HL-60 (cell line): ENCODE data around the gene FBXL17.

Experiments
- DNase-seq, 2 experiments: peaks; one replicate each; pipeline ENCODE4 v3.0.0-alpha.2; 2010 to 2020; ENCODE audit warnings: low read depth in 1 of 2, low spot score in 1 of 2
- H3K27ac ChIP-seq: fragments of 250-450 bp; sonication (Bioruptor Pico); replicated peaks from 2 replicates; pipeline ENCODE4 v1.5.1; 2020; ENCODE audit warnings: mild to moderate bottlenecking, moderate library complexity
- H3K27me3 ChIP-seq: fragments of 250-450 bp; sonication (Bioruptor Pico); 2 replicates; pipeline ENCODE4 v1.5.1; 2021; ENCODE audit warnings: mild to moderate bottlenecking, moderate library complexity; ENCODE audit not compliant: insufficient read depth, poor library complexity, severe bottlenecking
- H3K4me3 ChIP-seq: replicated peaks from 2 replicates; pipeline ENCODE4 v1.5.1; 2011; ENCODE audit warnings: mild to moderate bottlenecking, control low read depth, low read length; ENCODE audit not compliant: insufficient read depth
- CTCF ChIP-seq: IDR thresholded peaks from one replicate; pipeline ENCODE4 v1.5.1; 2011; ENCODE audit warnings: low read length, control low read depth, inconsistent platforms; ENCODE audit not compliant: insufficient read depth
- GABPA ChIP-seq: IDR thresholded peaks from 2 replicates; pipeline ENCODE4 v1.6.1; 2012; ENCODE audit warnings: low read depth
- POLR2AphosphoS5 ChIP-seq: IDR thresholded peaks from 2 replicates; pipeline ENCODE4 v1.6.1; 2012; ENCODE audit warnings: low read depth
- REST ChIP-seq: IDR thresholded peaks from 2 replicates; pipeline ENCODE4 v1.6.1; 2012; ENCODE audit warnings: low read depth; ENCODE audit not compliant: insufficient replicate concordance
- SPI1 ChIP-seq: IDR thresholded peaks from 2 replicates; pipeline ENCODE4 v1.6.1; 2012; ENCODE audit warnings: low read depth, mild to moderate bottlenecking, borderline replicate concordance

Gene FBXL17

GRCh38 chr5:107884871-107885270, 497.0 kb downstream of the FBXL17 start:
- TF ChIP-seq CTCF: no peak
- TF ChIP-seq SPI1: no peak
- no peak for TF ChIP-seq POLR2AphosphoS5
- no peak for TF ChIP-seq GABPA
- no peak for TF ChIP-seq REST
- Histone ChIP-seq H3K27me3 (no peaks in the 10 kb centered on the region), H3K4me3 (no peak overlapping the region), H3K27ac (no peak overlapping the region)
- no peak for DNase-seq

GRCh38 chr5:107878661-107879060, 503.2 kb downstream of the FBXL17 start:
- H3K27me3 ChIP-seq: no peaks in the 10 kb centered on the region

GRCh38 chr5:107876906-107877305, 505.0 kb downstream of the FBXL17 start:
- Histone ChIP-seq H3K27me3 (no peaks in the 10 kb centered on the region), H3K27ac (no peak overlapping the region), H3K4me3 (no peak overlapping the region)
- DNase-seq: no peak
- TF ChIP-seq REST (no peak), SPI1 (no peak), POLR2AphosphoS5 (no peak), CTCF (no peak), GABPA (no peak)

More at GRCh38 chr5:107878661-107879060, 503.2 kb downstream of the FBXL17 start:
- TF ChIP-seq GABPA (no peak), POLR2AphosphoS5 (no peak), REST (no peak), SPI1 (no peak), CTCF (no peak)
- no peak overlapping the region for H3K4me3 ChIP-seq
- no peak overlapping the region for H3K27ac ChIP-seq
- DNase-seq: no peak
